Fibroblast of pulmonary artery (primary cell): Measurements from ENCODE around the gene SLFNL1.

Experiments used
- DNase-seq: peaks from one replicate; pipeline ENCODE4 v3.0.0-alpha.2; 2010; ENCODE audit warnings: low read depth
- H3K4me3 ChIP-seq: replicated peaks from 2 replicates; pipeline ENCODE4 v1.5.1; 2011; ENCODE audit warnings: low read depth, mild to moderate bottlenecking, control low read depth, low read length, moderate library complexity
- TF ChIP-seq, protein P1 (sequence below): IDR thresholded peaks from 2 replicates; pipeline ENCODE4 v1.5.1; 2011; ENCODE audit warnings: mild to moderate bottlenecking, control low read depth, low read length, inconsistent platforms; ENCODE audit errors: missing control alignments

Gene SLFNL1

DNA sequence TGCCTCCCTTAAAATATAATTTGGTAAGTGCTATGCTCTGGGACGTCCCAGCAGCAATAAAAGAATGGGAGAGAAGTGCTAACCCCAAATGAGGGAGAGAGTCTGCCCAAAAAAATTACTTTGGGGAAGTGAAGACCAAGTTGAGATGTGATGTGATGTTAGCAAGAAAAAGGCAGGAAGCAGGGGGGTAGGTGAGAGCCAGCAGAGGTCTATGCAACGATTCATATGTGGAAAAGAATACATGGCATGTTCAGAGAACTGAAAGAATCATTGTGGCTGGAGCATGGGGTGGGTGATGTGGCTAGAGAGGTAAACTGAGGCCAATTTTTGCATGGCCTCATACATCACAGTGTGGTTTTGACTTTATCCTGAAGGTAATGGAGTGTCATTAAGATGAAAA is 47.6 kb downstream of the SLFNL1 start:
- TF ChIP-seq, protein P1, sequence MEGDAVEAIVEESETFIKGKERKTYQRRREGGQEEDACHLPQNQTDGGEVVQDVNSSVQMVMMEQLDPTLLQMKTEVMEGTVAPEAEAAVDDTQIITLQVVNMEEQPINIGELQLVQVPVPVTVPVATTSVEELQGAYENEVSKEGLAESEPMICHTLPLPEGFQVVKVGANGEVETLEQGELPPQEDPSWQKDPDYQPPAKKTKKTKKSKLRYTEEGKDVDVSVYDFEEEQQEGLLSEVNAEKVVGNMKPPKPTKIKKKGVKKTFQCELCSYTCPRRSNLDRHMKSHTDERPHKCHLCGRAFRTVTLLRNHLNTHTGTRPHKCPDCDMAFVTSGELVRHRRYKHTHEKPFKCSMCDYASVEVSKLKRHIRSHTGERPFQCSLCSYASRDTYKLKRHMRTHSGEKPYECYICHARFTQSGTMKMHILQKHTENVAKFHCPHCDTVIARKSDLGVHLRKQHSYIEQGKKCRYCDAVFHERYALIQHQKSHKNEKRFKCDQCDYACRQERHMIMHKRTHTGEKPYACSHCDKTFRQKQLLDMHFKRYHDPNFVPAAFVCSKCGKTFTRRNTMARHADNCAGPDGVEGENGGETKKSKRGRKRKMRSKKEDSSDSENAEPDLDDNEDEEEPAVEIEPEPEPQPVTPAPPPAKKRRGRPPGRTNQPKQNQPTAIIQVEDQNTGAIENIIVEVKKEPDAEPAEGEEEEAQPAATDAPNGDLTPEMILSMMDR = no peak
- no peak overlapping the region for H3K4me3 ChIP-seq
- DNase-seq = no peak

DNA sequence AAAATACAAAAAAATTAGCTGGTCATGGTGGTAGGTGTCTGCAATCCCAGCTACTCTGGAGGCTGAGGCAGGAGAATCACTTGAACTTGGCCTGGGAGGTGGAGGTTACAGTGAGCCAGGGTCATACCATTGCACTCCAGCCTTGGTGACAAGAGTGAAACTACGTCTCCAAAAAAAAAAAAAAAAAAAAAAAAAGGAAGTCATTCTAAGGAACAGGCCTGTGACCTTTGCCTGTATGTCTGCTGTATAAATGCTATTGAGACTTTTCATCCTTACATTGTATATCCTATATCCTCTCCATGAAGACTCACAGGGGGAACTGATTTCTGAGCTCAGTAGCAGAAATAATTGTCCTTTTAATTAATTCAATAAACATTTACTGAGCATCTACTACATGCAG is 49.6 kb downstream of the SLFNL1 start:
- TF ChIP-seq, protein P1 = no peak
- no peak for DNase-seq
- H3K4me3 ChIP-seq = no peak overlapping the region

DNA sequence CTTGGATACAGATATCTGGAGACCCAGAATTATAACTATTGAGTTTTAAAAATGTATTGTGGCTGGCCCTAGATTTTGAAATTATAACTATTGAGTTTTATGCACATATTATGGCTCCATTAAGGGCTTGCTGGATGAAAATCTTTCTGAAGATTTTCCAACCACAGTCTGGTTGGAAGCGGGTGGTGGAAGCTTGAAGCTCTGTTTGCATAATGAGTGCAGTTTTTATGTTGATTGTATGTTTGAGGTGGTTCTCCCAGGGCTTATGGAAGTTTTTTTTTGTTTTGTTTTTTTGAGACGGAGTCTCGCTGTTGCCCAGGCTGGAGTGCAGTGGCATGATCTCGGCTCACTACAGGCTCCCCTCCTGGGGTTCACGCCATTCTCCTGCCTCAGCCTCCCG is 52.1 kb downstream of the SLFNL1 start:
- TF ChIP-seq, protein P1 = no peak
- no peak overlapping the region for H3K4me3 ChIP-seq
- no peak for DNase-seq

DNA sequence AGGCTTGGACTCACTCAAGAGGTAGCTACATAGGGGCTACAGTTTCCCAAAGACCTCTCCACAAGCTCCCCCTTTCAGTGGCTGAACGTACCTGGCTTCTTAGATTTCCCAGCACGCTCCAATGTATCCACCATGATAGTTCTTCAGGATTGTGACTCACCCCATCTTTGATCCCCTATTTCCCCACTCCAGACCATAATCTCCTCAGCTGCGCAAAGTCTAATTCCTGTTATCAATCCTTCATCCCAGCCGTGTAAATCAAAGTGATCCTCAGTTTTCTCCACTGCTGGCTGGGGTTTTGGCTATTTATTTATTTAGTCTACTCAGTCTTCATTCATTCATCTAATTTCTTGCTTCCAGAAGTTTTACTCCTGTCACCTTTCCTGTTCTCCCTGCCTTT is 55.1 kb downstream of the SLFNL1 start:
- TF ChIP-seq, protein P1 = no peak
- no peak overlapping the region for H3K4me3 ChIP-seq

More for the DNA sequence above, 55.1 kb downstream of the SLFNL1 start:
- DNase-seq = no peak
